Left ventricle myocardium inferior (tissue), 1 donor: ENCODE data around the gene ZNF330. TPM values are rescaled to one million over a fixed set of nuclear protein-coding genes. Genes with fewer than 3 reads are reported as not detected.
"Not testable (repeated sequence)": the region's sequence is repeated elsewhere in the genome, so short reads cannot be mapped to it uniquely, and the experiment has no call there.

ENCODE experiments used
- DNase-seq: peaks from one replicate; pipeline ENCODE4 v3.0.0-alpha.2; 2020
- H3K27ac ChIP-seq: fragments of 200-600 bp; replicated peaks from 2 replicates; pipeline ENCODE4 v1.8.0; 2021
- H3K27me3 ChIP-seq: fragments of 200-600 bp; 2 replicates; pipeline ENCODE4 v1.8.0; 2021; ENCODE audit warnings: low read depth
- H3K36me3 ChIP-seq: fragments of 200-600 bp; 2 replicates; pipeline ENCODE4 v1.8.0; 2021
- H3K4me1 ChIP-seq: fragments of 200-600 bp; 2 replicates; pipeline ENCODE4 v1.8.0; 2021
- H3K4me3 ChIP-seq: fragments of 200-600 bp; 2 replicates; pipeline ENCODE4 v1.8.0; 2021; ENCODE audit warnings: mild to moderate bottlenecking, moderate library complexity
- H3K9me3 ChIP-seq: fragments of 200-600 bp; replicated peaks from 2 replicates; pipeline ENCODE4 v1.8.0; 2021
- CTCF ChIP-seq: fragments of 200-600 bp; IDR thresholded peaks from 2 replicates; pipeline ENCODE4 v1.8.0; 2021; ENCODE audit warnings: antibody characterized with exemption, mild to moderate bottlenecking, borderline replicate concordance
- intact Hi-C: fragments of 100-400 bp; cut with micrococcal nuclease; formaldehyde crosslinking; loops from one replicate; pipeline ENCODE4 v1.11.0; 2022
- total RNA-seq: library from RNA; stranded (reverse); fragmentation: NEBNext Ultra II Directional; extraction: Animal tissue kit (Norgen Biotek cat#: 25700); gene quantifications from one replicate; pipeline ENCODE4 v1.2.1, GENCODE V29; 2021
- donor health status: DM: no; HTN: yes; CAD: no; lungs with severe emphysema.

ZNF330 gene
- total RNA-seq, 1 donor from 2014 or later, result 144 TPM

DNA sequence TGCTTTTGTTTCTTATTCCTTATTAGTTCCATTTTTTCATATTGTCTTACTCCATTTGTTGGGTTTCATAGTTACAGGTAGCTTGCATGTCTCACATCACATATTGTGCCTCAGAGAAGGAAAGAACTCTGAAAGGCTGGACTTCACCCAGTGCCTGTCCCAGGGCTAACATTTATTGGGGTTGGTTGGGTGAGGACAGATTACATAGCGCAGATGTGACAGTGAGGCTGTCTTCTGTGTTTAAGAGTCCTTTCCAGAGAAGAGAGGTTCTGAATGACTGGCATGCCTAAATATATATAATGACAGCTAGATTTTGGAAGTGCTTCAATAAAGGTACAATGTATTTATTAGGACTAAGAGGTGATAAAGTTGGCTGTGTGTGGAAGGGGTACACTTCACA is 2.7 kb downstream of the ZNF330 start:
- Histone ChIP-seq H3K27ac (peak overlapping the region; percentile 94), H3K9me3 (no peaks in the 10 kb centered on the region), H3K4me1 (peaks cover 69% of the 10 kb centered on the region), H3K27me3 (no peaks in the 10 kb centered on the region), H3K36me3 (peaks cover 42% of the 10 kb centered on the region), H3K4me3 (peak overlapping the region; percentile 84)
- intact Hi-C loops, result no loop called here
- no peak for TF ChIP-seq CTCF
- DNase-seq, result no peak

GRCh38 chr4:141227280-141227679 is 6.6 kb downstream of the ZNF330 start:
- H3K27ac ChIP-seq, intact Hi-C loops, H3K9me3 ChIP-seq, H3K27me3 ChIP-seq, DNase-seq, H3K4me3 ChIP-seq: not testable (repeated sequence)
- peaks cover 79% of the 10 kb centered on the region for H3K36me3 ChIP-seq
- H3K4me1 ChIP-seq, result peaks cover 48% of the 10 kb centered on the region

GRCh38 chr4:141229408-141230101 is 8.9 kb downstream of the ZNF330 start:
- Histone ChIP-seq H3K4me3 (no peak overlapping the region), H3K36me3 (peaks cover 94% of the 10 kb centered on the region), H3K4me1 (peaks cover 27% of the 10 kb centered on the region), H3K27me3 (no peaks in the 10 kb centered on the region), H3K27ac (no peak overlapping the region), H3K9me3 (no peaks in the 10 kb centered on the region)
- intact Hi-C loops, result no loop called here
- no peak for TF ChIP-seq CTCF
- DNase-seq, result no peak

DNA sequence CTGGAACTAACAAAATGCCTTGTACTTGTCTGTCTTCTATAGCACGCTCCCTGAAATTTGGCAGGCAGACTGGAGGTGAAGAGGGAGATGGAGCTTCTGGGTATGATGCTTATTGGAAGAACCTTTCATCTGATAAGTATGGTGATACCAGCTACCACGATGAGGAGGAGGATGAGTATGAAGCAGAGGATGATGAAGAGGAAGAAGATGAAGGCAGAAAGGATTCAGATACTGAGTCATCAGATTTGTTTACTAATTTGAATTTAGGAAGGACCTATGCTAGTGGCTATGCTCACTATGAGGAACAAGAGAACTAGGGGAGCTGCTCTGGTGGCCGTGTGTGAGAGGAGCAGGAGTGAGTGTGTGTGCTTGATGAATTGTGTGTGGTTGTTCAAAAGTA is 13.0 kb downstream of the ZNF330 start:
- no peaks in the 10 kb centered on the region for H3K27me3 ChIP-seq
- H3K9me3 ChIP-seq, result no peaks in the 10 kb centered on the region
- no peak overlapping the region for H3K4me3 ChIP-seq
- H3K27ac ChIP-seq, result no peak overlapping the region
- no peak for TF ChIP-seq CTCF
- intact Hi-C loops, result no loop called here
- no peak for DNase-seq
- peaks cover 65% of the 10 kb centered on the region for H3K36me3 ChIP-seq
- H3K4me1 ChIP-seq, result peaks cover 4% of the 10 kb centered on the region

DNA sequence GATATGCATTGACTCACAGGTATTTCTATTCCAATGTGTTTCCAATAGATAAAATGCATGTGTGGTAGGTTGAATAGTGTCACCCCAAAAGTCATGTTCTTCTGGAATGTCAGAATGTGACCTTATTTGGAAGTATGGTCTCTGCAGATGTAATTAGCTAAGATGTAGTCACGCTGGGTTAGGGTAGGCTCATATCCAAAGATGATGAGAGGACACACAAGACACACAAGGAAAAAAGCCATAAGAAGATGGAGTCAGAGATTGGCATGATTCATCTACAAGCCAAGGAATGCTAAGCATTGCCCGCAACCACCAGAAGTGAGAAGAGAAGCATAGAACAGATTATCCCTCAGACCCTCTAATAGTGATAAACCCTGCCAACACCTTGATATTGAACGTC is 17.5 kb downstream of the ZNF330 start:
- Histone ChIP-seq H3K4me1 (no peaks in the 10 kb centered on the region), H3K27ac (no peak overlapping the region), H3K4me3 (no peak overlapping the region), H3K9me3 (no peaks in the 10 kb centered on the region), H3K27me3 (no peaks in the 10 kb centered on the region), H3K36me3 (peaks cover 21% of the 10 kb centered on the region)
- no peak for TF ChIP-seq CTCF
- DNase-seq, result no peak
- intact Hi-C loops, result no loop called here

DNA sequence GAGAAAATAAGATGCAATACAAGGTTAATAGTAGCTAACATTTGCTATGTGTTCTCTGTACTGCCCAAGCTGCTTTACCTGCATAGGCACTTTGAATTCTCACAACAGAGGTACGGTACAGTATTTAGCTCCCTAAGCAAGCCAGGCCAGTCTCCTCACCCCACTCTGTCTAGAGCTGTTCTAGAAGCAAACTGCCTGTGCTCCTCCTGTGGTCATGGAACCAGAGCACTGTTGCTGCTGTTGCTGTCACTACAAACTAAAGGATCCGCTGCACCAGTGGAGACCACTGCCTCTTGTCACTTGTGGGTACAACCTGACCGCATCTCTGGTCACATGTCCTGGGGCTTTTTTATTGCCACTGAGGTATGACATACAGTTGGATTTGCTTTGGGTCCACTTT is 19.6 kb downstream of the ZNF330 start:
- DNase-seq, result no peak
- Histone ChIP-seq H3K27me3 (no peaks in the 10 kb centered on the region), H3K27ac (no peak overlapping the region), H3K9me3 (no peaks in the 10 kb centered on the region), H3K36me3 (peaks cover under 1% of the 10 kb centered on the region), H3K4me1 (no peaks in the 10 kb centered on the region), H3K4me3 (no peak overlapping the region)
- intact Hi-C loops, result no loop called here
- TF ChIP-seq CTCF, result no peak
